ENCODE data around the gene CPEB2.

CPEB2 gene

DNA sequence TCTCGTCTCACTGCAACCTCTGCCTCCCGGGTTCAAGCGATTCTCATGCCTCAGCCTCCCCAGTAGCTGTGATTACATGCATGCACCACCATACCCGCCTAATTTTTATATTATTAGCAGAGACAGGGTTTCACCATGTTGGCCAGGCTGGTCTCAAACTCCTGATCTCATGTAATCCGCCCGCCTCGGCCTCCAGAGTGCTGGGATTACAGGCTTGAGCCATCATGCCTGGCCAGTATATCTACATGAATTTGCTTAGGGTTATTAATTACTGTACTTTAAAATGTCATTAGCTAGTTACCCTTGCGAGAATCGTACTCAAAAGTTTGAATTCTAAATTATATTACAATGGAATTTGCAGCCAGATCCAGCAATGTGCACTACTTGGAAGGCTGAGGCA is 8.9 kb downstream of the CPEB2 start:
- DNase-seq = no peak

DNA sequence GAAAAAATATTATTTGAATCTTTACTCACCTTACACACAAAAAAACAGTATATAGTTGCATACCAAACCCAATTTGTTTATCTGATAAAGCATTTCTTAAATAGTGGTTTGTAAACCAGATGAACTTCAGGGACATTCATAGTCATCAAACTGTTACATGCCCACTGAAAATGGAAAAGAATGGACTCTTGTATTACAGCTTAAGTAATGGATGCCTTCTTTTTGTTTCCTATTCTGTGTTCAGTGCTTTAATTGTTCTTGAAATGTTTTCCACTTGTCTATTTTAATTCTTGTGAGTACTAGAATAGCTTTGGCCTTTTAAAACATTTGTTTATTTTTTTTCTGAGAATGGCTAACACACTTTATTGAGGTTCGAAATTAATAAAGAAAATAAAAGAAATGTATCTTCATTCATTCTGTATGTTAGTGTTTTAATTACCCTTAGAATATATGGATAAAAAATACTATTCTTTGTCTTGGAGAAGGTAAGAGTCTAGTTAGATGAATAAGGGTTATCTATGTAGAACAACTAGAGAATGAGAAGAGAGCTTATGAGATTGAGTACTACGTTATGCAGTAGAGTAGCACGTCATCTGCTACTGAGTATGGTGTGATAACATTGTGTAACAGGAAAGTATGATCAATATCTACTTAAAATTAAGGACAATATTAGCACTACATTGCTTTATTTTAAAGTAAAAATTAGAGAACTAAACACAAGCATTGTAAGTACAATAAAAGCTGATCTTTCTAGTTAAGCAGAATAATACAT is 9.9 kb downstream of the CPEB2 start:
- no peak for DNase-seq

DNA sequence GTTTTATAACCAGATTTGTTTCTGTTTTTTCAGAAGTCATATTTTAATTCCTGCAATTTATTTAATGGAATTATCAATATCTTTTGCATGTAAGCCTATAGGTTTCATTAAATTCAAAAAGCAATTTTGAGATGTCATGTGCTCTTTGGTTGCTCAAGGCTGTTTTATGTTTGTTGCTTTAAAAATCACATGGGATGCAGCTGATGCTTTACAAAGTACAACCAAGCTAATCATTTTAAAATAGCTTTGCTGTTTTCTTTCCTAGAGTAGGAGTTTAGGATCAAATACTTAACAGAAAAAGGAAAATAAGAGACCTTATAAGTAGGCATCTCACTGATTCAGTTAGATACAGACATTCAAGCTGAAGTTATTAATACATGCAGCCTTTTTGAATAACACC is 11.3 kb downstream of the CPEB2 start:
- DNase-seq = no peak

- no peak for DNase-seq
These were observed 12.9 kb downstream of the CPEB2 start for GRCh38 chr4:15015170-15015569.

- no peak for DNase-seq
These were observed 16.1 kb downstream of the CPEB2 start for GRCh38 chr4:15018361-15018760.

DNA sequence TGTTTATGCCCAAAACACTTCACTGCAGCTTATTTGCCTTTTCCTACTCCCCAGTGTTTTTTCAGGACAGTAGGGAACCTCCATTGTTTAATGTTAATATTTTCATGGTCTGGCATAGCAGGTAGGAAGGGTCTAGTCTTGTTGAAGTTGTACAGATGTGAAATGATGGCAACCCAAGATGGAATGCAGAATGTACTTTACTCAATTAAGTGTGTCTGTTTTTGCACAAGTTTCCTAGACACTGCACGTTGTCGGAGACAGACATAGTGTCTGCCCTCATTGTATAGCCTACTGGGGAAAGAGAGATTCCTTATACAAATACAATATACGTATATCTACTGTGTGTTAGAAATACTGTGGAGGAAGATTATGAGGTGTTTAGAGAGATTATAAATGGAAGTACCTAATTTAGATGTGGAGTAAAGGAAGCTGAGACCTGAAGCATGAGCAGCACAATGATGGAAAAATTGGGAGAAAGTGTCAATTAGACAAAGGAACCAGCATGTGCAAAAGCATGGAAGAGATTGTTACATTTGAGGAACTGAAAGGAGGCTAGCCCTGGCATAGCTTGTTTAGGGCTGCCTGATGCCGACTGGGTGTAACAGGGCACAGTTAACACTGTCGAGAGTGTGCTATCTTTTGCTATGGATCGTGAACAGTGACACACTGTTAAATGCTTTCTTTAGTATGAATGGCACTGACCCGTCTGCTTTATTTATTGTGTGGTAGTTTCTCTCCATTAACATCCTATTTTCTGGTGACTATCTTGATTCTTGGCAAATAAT is 18.4 kb downstream of the CPEB2 start:
- no peak for DNase-seq

- no peak for DNase-seq
These were observed 19.0 kb downstream of the CPEB2 start for GRCh38 chr4:15021311-15021710.

- no peak for DNase-seq
These were observed 19.7 kb downstream of the CPEB2 start for GRCh38 chr4:15021946-15022345.

GRCh38 chr4:15024386-15024785 is 22.1 kb downstream of the CPEB2 start:
- DNase-seq = no peak

DNA sequence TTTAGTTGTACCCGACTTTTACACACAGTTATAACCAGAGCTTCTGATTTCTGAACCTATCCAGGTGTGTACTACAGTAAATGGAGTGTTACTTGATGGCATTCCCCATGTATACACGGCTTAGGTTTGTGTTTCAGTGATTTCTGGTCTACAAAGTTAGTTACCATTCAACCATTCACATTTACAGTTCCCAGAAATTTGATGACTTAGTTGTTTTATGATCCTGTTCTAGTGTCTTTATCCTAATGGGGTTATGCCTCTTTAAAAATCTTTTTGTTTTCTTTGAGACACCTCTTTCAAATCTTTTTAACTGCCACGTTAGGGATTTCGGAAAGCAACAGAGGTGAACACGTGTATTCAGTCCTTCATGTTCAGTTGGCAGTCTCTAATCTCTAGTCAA is 23.4 kb downstream of the CPEB2 start:
- DNase-seq = no peak

DNA sequence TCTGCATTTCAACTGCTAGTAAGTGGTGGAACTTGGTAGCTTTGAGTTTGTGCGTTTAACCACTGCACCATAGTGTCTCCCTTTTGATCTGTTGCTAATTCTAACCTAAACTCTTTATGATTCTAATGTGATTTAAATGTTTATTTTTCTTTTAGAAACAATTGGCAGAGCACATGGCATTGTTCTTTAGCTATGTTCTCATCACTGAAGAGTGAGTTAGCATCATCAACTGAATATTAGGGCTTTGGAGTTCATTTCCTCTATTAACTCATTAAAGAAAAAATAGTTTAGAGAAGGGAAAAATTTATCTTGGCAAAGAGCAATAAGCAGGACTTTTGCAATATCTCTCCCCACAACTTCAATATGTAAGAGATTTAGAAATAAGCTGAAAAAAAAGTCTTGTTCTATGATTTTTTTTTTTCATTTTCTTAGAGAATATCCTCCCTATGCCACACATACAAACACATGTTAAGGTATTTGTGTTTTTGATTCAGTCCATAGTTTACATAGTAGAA is 25.7 kb downstream of the CPEB2 start:
- DNase-seq = no peak

- DNase-seq = no peak
These were observed 28.9 kb downstream of the CPEB2 start for GRCh38 chr4:15031197-15031596.

DNA sequence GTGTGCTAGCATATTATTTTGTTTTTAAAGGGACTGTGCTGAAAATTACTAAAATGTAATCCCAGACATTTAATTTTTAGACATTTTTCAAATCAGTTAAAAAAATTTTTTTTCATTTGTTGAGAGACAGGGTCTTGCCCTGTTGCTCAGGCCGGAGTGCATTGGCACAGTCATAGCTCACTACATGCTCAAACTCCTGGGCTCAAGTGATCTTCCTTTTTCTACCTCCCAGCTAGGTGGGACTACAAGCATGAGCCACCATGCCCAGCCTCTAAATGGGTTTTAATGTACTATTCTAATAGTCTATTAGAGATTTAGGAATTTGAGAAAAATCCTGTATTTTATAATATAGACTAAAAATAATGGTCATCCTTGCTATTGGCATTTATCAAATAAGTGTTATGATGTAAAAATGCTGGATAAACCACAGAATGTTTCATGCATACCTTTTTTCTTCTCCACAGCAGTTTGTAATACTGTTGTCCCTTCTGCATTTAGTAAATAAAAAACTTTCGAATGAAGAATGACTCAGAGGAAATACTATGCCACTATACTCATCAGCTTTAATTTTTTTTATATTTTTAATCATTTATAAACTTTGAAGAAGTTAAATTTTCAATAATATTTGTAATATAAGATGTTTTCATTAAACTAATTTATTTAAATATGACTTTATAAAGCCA is 29.9 kb downstream of the CPEB2 start:
- DNase-seq = no peak

DNA sequence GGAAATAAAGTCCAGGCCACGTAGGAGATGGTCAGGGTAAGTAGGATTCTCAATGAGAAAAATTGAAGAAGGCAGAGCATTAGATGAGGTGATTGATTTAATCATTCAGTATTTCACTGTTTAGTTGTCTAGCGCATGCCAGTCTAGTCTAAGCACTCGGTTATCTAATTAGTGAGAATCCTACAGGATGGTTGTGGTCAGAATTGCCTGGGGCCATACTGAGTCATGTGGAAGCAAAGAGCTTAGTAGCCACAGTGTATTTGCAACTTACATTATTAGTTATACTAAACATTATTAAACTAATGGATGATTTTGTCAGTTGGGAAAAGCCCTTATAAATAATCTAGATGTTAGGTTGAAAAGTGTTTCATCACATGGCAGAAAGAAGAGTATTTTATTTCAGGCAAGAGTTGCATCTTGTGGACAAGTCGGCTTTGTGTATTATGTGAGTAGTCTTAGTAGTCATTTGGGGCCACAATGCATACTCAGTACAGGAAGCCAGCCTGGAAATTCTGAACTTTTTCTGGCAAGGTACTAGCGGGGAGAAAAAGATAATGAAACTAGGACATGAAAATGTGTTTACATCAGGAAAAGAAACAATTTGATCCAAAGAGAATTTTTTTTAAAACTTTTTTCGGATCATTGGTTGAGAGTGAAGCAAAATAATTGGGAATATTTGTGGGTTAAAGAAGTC is 31.9 kb downstream of the CPEB2 start:
- no peak for DNase-seq

DNA sequence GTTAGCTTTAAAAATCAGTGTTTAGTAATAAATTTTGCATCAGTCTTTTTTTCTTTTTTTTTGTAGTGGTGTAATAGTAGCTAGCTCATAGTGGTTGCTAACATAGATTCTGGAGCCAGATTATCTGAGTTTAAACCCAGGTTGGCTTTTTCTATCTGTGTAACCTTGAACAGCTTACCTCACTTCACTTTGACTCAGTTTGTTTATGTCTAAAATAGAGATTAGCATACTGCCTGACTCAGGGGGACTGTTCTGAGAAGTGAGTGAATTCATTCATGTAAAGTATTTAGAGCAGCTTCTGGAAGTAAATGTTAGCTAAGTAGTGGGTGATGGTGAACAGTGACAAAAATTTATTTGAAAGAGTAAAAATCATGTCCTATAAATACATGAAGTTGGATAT is 32.9 kb downstream of the CPEB2 start:
- no peak for DNase-seq

- DNase-seq = no peak
These were observed 35.8 kb downstream of the CPEB2 start for GRCh38 chr4:15037923-15038541.

- no peak for DNase-seq
These were observed 38.7 kb downstream of the CPEB2 start for GRCh38 chr4:15040916-15041463.

DNA sequence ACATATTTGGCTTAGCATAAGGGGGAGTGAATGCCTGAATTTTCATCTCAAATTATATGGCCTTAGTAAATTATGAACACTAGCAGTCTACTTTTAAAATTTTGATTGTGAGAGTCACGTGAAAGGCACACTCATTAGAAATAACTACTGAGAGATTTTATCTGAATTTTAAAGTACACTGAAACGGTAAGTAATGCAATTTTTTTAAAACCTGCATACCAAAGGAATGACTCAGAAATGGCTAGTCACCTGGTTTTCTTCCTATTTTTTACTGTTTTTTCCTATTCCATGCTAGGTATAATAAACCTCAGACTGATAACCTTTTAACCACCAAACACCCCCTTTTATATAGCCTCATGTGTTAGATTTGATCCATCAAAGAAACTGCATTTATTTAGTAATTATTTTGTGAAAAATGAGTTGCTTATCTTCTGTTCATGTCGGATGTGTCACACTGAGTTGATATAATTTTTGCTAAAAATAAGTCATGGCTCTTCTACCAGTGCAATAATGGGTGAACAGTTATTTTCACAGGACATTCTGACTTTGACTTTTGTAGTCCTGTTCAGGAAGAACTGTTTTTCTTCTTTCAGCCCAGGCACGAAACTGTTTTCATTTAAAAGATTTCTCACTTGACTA is 40.4 kb downstream of the CPEB2 start:
- DNase-seq = no peak

- DNase-seq = no peak
These were observed 40.9 kb downstream of the CPEB2 start for GRCh38 chr4:15043226-15043625.

DNA sequence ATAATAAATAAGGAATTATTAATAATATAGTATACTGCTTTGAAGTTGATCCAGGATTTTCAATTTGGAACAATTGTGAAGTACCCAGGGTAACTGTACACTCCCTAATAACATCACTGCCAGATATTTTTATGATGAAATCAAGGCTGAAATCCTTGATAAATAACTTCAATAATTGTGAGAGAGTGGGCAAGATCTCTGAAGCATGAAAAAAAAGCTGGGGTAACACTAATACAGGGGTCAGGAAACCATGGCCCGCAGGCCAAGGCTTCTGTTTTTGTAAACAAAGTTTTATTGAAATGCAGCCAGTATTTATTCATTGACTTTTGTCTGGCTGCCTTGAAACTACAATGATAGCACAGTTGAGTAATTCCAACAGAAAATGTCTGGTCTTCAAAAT is 41.6 kb downstream of the CPEB2 start:
- no peak for DNase-seq

- no peak for DNase-seq
These were observed 52.3 kb downstream of the CPEB2 start for GRCh38 chr4:15054541-15054940.

DNA sequence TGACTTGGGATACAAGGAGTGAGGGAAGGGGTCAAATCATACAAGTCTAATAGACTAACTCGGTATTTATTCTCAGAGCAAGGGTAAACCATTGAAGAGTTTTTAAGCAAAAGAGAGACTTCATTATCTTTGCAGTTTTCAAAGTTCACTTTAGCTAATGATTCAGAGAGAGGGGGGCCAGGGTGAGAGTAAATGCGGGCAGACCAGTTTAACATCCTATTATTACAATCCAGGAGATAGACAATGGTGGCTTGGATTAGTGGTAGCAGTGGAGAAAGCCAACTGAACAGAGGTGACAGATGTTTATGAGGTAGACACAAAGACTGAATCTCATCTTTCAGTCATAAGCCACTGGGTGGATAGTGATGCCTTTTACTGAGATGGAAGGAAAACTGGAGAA is 57.9 kb downstream of the CPEB2 start:
- no peak for DNase-seq
